Measurements from ENCODE around the gene GTF2A1L.
"Not testable (repeated sequence)": the region's sequence is repeated elsewhere in the genome, so short reads cannot be mapped to it uniquely, and the experiment has no call there.

GTF2A1L gene, protein sequence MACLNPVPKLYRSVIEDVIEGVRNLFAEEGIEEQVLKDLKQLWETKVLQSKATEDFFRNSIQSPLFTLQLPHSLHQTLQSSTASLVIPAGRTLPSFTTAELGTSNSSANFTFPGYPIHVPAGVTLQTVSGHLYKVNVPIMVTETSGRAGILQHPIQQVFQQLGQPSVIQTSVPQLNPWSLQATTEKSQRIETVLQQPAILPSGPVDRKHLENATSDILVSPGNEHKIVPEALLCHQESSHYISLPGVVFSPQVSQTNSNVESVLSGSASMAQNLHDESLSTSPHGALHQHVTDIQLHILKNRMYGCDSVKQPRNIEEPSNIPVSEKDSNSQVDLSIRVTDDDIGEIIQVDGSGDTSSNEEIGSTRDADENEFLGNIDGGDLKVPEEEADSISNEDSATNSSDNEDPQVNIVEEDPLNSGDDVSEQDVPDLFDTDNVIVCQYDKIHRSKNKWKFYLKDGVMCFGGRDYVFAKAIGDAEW

DNA sequence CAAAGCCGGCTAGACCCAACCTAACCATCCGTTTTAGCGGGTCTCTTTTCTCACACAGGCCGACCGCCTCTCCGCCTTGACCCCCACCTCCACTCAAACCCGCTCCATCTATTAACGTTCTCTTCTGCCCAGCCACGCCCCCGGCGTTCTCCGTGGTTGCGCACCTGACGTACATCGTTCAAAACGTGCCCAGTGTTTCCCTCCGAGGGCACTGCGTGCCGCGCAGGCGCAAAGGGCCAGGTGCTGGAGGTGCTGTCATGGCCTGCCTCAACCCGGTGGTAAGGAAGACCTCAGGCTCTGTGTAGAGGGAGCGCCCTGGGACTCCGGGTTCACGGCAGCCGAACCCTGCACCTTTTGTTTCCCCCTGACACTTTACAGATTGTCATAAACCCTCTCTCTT, at the start of gene GTF2A1L:
GTF2A1L (plus strand) TSS at position 239 of the 400 bp plus-strand sequence; CDS start at position 258, 19 bp downstream.
- DNase-seq (ENCODE audit: low read depth in 2 of 2, low spot score in 1 of 2), result no peak

DNA sequence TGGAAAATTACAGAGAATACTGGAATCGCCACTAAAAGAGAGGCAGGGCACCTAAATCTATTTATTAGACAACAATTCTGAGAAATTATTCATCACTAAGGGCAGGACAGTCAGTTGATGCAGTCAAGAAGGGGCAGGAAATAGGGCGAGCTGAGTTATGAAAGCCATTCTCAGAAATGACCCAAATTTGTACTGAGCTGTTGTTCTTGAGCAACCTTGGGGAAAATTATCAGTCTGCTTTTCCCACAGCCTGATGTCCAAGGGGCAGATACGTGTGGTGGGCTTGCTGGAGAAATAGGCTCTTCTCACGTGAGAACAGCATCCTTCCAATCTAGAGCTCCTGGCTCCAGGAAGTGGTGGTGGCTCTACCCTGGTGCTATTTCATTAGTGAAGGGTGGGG, 49.1 kb upstream of the GTF2A1L start:
- no peak for DNase-seq (ENCODE audit: low read depth in 2 of 2, low spot score in 1 of 2)

DNA sequence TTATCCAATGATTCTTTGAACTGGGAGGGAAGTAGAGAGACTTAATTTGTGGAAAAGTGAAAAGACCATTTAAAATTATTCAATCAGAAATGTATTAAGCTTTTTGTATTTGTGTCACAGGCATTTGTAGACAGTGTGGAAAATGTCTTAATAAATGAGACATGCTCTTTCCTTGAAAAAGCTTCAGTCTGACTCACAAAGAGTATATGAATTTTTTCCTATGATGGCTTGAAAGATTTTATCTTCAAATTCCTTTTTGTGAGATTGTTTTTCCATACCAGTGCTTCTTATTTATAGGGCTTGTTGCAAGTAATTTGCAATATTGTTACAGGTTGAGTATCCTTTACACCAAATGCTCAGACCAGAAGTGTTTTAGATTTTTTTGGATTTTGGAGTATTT, 48.2 kb upstream of the GTF2A1L start:
- DNase-seq (ENCODE audit: low read depth in 2 of 2, low spot score in 1 of 2), result no peak

DNA sequence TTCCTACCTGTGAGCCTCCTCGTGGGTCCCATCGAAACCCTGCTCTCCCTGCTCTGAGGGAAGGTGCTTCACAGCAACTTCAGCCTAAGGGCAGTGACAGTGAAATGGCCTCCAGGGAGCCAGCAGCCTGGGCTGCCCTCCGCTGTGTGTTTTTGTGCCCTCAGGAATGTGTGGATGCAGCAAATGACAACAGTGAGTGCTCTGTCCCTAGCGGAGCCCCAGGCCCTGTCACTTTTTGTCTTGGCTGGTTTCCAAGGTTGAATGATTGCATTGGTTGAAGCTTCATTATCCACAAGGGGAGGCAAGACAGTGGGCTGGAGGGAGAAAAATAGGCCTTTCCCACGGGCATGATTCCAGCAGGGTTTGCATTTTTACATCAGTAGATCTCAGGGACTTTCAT, 44.8 kb upstream of the GTF2A1L start:
- no peak for DNase-seq (ENCODE audit: low read depth in 2 of 2, low spot score in 1 of 2)

DNA sequence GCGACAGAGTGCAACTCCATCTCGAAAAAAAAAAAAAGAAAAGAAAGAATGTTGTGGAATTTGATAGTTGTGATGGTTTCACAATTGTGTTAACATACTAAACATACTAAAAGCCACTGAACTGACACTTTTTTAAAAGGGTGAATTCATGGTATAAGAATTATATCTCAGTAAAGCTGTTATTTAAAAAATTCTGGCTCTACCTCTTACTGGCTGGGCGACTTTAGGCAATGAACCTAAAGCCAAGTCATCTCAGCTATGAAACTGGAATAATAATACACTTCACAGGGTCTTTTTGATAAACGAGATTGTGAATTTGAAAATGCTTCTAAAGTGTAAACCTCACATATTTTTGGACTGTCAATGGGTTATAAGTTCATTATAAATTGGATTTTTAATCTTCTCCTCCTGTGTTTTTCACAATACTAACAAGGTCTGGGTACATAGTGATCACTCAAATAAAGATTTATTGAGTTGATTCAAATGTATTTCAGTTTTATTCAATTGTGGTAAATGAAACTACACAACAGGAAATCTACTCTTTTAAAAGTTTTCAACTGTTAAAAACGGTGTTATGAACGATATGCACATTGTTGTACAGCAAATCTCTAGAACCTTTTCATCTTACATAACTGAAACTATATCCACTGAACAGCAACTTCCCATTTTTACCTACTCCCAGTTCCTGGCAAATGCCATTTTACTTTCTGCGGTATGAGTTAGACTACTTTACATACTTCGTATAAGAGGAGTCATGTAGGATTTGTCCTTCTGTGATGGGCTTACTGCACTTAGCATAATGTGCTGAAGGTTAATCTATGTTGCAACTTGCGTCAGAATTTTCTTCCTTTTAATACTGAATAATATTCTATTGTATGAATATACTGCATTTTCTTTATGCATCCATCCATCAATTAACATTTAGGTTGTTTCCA, 43.0 kb upstream of the GTF2A1L start:
- DNase-seq (ENCODE audit: low read depth in 2 of 2, low spot score in 1 of 2), result no peak

DNA sequence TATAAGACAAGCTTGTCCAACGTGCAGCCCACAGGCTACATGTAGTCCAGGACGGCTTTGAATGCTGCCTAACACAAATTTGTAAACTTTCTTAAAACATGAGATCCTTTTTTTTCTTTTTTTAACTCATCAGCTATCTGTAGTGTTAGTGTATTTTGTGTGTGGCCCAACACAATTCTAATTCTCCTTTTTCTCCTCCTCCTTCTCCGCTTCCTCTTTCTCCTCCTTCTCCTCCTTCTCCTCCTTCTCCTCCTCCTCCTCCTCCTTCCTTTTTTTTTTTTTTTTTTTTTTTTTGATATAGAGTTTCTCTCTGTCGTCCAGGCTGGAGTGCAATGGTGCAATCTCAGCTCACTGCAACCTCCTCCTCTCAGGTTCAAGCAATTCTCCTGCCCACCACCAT, 39.3 kb upstream of the GTF2A1L start:
- no peak for DNase-seq (ENCODE audit: low read depth in 2 of 2, low spot score in 1 of 2)

DNA sequence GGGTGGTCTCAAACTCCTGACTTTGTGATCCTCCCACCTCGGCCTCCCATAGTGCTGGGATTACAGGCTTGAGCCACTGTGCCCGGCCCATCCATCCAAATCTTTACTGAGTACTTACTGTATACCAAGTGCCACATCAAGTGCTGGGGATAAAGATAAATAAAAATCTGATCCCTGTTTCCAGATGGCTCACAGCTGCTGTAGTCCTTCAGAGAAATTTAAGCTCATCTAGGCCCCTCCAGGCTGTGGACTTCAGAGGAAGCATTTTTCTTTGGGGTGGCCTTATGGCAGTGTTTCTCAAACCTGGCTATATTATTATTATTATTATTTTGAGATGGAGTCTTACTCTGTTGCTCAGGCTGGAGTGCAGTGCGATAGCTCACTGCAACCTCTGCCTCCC, 33.7 kb upstream of the GTF2A1L start:
- DNase-seq (ENCODE audit: low read depth in 2 of 2, low spot score in 1 of 2), result no peak

DNA sequence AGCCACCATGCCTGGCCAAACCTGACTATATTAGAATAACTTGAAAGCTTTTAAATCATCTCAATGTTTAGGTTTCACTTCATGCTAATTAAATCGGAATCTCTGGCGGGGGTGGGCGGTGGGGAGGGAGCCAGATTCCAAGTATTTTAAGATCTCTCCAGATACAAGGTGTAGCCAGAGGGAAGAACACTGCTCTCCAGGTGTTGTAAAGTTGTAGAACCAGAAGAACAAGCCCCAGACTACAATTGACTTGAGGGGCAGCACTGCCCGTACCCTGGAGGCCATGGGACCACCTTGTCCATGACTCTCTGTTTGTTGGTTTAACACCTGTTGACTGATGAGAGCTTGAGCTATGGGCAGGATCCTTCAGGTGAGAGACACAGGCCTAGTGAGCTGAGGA, 33.1 kb upstream of the GTF2A1L start:
- no peak for DNase-seq (ENCODE audit: low read depth in 2 of 2, low spot score in 1 of 2)

DNA sequence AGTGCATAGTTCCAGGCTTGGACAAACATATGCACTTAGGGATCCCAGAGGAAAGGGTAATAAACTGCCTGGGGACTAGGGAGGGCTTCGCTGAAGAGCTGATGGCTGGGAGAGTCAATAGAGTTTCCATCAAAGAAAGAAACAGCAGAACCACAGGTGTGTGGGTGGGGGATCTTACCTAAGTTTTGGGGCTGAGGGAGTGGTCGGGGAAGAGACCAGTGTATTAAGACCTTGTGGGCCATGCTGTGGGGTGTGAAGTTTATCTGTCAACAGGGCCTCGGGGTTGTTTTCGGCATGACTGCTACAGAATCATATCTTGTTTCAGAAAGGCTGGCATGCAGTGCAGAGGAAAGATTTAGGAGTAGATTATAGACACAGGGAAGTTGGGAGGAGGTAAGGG, 31.2 kb upstream of the GTF2A1L start:
- no peak for DNase-seq (ENCODE audit: low read depth in 2 of 2, low spot score in 1 of 2)

DNA sequence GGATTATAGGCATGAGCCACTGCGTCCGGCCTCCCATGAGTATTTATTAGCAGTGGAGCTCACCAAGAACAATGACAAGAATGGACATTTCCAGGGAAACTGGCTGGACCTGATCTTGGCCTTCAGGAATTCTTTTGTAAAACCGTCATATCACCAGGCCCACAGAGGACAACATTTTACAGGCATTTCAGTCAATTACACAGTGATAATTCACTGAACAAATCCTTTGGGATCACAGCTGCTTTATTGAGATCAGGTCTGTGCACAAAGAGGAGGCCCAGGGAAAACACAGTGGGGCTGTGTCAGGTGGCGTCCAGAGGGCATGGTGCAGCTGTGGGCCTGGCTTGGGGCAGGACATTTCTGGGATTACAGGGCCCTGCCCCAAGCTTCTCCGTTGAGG, 30.1 kb upstream of the GTF2A1L start:
- no peak for DNase-seq (ENCODE audit: low read depth in 2 of 2, low spot score in 1 of 2)

DNA sequence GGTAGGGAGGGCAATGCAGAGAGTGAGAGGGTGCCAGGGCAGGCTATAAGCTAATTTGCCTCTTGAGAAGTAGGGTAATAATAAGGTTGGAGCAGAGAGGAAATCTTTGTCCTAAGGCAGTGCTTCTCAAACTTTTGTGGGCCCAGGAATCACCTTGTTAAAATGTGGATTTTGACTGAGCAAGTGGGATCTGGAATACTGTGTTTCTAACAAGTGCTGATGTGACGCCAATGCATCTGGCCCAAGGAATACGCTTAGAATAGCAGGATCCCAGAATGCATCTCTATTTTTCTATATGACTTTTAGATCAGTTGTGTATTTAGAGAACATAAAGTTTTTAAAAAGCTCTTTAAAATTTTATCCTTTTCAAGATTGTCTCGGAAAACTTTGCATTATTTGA, 29.7 kb upstream of the GTF2A1L start:
- no peak for DNase-seq (ENCODE audit: low read depth in 2 of 2, low spot score in 1 of 2)

DNA sequence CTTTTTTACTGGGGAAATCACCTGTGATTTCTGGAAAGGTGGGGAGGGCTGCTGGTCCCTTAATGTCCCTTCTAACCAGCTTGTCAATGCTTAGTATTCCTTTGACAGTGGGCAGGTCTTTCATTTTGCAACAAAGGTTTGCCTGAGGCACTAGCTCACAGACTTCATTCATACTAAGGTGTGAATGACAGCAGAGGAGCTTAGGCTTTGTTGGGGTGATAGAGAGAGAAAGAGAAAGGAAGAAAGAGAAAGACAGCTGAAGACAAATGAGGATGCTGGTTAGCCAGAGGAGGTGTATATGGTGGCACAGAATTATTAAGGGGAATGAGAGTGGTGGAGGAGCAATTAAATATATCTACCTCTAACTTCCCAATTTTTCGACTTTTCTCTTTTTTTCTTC, 28.9 kb upstream of the GTF2A1L start:
- no peak for DNase-seq (ENCODE audit: low read depth in 2 of 2, low spot score in 1 of 2)

DNA sequence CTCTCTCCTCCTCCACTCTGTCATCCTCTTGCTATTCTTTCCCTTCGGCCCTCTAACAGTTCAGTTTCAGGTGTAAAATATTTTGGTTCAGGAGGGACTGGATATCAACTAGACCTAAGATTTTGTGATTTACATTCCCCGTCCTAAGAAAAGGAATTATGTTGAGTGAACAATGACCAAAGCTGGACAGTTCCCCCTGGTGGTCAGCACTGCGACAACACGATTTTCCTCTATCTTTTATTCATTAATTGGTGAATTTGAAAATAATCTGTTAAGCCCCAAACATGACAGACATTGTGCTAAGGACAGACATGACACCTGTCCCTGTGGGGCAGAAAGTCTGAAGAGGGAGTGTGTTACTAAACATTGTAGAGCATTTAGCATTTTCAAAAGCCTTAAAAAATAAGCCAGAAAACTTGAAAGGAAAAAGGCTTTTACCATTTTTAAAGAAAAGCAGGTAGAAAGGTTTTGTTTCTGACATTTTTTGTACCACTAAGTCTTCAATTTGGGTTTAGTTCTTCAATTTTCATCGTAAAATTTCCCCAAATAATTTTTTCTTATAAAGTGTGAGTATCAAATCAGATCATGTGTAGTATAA, 28.4 kb upstream of the GTF2A1L start:
- DNase-seq (ENCODE audit: low read depth in 2 of 2, low spot score in 1 of 2), result no peak

DNA sequence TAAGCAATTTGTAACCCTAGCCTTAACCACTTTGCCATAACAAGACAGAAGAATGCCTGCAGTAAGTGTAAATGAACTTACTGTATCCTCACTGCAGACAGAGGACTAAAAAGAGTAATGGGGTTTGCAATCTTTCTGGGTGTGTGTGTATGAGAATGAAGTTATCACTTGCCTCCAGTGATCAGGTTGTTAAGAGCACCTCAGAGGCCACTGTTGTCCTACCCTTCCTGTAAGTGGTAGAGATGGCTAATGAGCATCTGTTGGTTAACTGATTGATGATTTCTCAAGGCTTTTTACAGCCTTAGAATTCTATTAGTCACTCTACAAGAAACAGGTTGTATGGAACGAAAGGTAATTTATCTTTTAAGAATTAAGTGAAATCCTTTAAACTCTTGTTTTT, 27.6 kb upstream of the GTF2A1L start:
- DNase-seq (ENCODE audit: low read depth in 2 of 2, low spot score in 1 of 2), result no peak

DNA sequence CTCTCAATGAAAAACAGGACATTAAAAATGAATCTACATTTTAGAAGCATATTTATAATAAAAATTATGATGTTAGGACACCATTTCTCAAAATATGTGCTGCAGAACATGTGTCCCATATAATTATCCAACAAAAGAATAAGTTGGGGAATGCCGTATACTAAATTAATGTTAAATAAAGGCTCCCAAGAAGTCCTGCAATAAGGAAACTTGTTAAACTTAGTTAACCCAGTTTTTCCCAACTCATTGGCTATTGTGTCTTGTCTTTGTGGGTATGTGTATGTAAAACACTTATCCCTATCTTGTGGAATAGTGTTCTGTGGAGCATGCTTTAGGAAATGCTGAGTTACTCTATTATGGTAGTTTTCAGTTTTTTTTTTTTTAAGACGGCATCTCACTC, 25.6 kb upstream of the GTF2A1L start:
- no peak for DNase-seq (ENCODE audit: low read depth in 2 of 2, low spot score in 1 of 2)

DNA sequence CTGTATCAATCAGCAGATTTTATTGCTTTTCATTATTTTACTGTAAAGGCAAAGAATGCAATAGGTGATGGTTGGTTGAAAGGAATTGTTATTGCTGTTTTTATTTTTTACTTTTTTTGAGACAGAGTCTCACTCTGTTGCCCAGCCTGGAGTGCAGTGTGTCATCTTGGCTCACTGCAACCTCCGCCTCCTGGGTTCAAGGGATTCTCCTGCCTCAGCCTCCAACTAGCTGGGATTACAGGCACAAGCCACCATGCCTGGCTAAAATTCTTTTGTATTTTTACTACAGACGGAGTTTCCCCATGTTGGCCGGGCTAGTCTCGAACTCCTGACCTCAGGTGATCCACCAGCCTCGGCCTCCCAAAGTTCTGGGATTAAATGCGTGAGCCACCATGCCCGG, 20.9 kb upstream of the GTF2A1L start:
- DNase-seq (ENCODE audit: low read depth in 2 of 2, low spot score in 1 of 2), result not testable (repeated sequence)

DNA sequence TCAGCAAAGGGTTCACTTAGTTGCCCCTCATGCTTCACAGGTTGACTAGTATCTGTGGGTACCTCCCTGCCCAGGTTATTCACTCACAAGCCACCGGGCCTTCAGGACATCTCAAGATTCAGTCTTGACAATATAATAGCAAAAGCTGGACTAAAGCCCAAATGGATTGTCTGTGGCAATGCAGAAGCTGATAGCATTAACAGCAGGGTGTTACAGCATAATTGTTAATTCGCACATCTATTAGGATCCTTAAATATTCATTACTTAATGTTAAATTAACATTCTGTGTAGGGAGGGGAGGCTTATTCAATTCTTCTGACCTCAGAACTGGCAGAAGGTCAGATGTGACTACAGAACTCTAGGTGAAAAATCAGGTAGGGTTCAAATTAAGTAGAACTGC, 20.2 kb upstream of the GTF2A1L start:
- DNase-seq (ENCODE audit: low read depth in 2 of 2, low spot score in 1 of 2), result no peak

DNA sequence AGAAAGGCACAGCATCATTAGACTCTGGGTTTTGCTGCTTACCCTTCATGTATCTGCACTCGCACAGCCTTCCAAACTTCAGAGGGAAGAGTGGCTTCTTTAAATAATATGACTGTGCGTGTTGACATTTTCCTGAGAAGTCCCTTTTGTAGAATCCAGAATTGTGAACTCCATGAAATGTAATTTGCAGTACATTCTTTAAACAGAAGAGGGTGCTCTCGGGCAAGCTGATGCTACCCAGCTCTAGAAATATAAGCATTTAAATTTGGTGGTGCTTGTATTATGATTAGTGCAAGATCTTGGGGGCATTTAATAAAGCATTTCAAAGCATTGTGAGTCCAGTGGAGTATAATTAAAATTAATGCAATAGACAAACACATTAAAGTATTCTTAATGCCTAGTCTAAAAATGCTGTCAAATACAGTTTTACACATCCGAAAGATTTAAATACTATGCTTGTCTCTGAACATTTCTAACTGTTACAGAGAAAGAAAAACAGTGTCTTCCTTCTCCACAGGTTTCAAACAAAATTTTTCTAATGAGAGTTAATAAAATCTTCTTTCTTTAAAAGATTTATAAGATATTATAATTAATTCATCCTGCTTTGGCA, 17.3 kb upstream of the GTF2A1L start:
- DNase-seq (ENCODE audit: low read depth in 2 of 2, low spot score in 1 of 2), result no peak

DNA sequence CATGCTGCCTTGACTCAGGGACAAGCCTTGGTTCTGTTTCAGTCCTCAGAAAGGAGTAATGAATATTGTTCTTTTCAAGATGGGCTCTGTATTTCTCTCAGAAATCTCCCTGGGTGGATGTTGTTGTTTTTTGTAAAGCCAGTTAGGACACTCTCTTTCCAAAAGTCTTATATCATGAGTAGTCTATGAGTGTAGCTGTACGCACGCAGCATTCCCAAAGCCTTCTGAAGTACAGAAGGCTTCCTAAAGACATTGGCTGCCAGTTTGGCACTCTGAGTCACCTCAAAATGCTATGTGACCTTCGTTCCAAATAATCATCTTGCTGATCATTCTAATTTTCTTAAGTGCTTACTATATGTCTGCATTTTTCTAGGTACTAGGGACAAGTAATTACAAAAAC, 16.7 kb upstream of the GTF2A1L start:
- DNase-seq (ENCODE audit: low read depth in 2 of 2, low spot score in 1 of 2), result no peak

DNA sequence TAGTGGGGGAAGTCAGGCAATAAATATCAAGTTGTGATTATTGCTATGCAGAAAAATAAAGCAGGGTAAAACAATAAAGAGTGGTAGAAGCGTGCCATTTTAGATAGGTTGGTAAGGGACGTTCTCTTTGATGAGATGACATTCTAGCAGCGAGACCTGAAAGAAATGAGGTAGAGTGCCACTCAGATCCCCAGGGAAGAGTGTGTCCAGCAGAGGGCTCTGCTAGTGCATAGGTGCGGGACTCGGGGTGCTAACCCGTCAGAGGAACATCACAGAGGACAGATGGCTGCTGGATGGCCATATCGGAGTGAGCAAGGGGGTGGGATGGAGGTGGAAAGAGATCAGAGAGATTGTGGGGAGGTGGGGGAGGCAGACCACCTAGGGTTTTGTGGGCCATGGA, 16.3 kb upstream of the GTF2A1L start:
- no peak for DNase-seq (ENCODE audit: low read depth in 2 of 2, low spot score in 1 of 2)

DNA sequence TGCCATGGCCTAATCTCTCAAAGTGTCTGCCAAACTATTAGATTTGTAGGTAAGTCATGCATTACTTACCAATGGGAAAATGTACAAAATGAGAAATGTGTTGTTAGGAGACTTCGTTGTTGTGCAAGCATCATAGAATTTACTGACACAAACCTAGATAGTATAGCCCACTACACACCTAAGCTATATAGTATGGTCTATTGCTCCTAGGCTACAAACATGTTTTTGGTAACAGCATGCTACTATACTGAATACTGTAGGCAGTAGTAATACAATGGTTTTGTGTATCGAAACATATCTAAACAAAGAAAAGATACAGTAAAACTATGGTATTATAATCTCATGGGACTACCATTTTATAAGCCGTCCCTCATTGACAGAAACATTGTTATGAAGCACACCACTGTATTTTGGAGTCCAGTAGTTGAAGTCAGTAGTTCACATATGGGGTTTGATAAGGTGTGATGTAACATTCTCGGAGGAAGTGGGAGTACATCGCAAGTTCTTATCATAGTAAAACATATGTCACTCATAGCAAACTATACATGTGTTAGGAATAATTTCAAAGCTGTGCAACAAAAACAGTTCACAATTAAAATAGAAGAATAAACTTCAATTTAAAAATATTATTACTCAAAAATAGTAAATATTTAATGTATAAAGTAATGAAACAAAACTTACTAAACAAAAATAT, 12.0 kb upstream of the GTF2A1L start:
- DNase-seq (ENCODE audit: low read depth in 2 of 2, low spot score in 1 of 2), result no peak
